ENCODE data around the gene ZNF30.

DNA sequence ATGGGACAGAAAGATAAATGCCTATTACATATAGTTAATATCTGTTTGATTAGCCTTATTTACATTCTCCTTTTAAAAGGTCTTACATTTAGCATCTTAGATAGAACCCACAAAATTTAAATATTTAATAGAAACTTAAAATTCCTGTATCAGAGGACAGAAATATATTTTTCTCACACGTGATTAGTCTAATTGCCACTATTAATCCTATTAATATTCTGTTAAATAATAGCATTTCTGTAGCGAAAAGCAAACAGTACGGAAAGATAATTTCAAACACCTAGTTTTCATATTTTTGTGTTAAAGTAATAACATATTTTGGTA, 380 bp upstream of the ZNF30 start:
- no peak for TF ChIP-seq POLR2A (IDR thresholded peaks at IDR 0.05)
- TF ChIP-seq, protein P1, sequence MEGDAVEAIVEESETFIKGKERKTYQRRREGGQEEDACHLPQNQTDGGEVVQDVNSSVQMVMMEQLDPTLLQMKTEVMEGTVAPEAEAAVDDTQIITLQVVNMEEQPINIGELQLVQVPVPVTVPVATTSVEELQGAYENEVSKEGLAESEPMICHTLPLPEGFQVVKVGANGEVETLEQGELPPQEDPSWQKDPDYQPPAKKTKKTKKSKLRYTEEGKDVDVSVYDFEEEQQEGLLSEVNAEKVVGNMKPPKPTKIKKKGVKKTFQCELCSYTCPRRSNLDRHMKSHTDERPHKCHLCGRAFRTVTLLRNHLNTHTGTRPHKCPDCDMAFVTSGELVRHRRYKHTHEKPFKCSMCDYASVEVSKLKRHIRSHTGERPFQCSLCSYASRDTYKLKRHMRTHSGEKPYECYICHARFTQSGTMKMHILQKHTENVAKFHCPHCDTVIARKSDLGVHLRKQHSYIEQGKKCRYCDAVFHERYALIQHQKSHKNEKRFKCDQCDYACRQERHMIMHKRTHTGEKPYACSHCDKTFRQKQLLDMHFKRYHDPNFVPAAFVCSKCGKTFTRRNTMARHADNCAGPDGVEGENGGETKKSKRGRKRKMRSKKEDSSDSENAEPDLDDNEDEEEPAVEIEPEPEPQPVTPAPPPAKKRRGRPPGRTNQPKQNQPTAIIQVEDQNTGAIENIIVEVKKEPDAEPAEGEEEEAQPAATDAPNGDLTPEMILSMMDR (IDR thresholded peaks at IDR 0.05) = no peak
